ENCODE results near the gene FAM168A. TPM values are rescaled to one million over a fixed set of nuclear protein-coding genes. Genes with fewer than 3 reads are reported as not detected.
"Not testable (repeated sequence)": the region's sequence is repeated elsewhere in the genome, so short reads cannot be mapped to it uniquely, and the experiment has no call there.

FAM168A gene
- total RNA-seq, 1 donor from 2014 or later: 22.6 TPM

- DNase-seq (ENCODE audit: low spot score): no peak
Measured at GRCh38 chr11:73596547-73596946, 1.4 kb downstream of the FAM168A start.

DNA sequence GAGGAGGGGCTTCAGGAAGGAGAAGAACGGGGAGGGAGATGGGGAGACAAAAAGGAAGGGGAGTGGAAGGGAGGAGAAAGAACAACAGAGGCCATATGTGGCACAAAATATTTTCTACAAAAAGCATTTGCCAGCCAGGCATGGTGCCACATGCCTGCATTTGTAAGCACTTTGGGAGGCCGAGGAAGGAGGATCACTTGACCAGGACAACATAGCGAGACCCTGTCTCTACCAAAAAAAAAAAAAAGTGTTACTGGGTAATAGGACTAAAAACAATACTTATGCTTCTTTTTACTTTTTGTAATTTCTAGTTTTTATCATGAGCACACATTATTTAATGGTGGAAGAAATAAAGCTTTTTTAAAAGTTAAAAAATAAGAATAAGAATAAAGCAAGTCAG is 5.3 kb downstream of the FAM168A start:
- DNase-seq (ENCODE audit: low spot score): no peak

DNA sequence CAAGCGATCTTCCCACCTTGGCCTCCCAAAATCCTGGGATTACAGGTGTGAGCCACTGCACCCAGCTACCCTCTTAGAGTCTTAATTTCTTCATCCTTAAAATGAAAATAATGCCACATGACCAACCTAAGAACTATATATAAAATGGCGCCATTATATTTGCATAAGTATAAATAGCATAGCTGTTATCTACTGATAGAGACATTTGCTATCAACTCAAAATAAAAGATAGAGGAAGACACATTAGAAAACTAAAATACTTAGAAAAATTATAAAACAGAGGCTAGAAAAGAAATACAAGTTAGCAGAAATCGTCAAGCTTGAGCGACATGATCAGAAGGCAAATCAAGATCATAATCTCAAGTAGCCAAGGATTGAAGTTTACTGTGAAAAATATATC is 6.2 kb downstream of the FAM168A start:
- DNase-seq (ENCODE audit: low spot score): no peak

DNA sequence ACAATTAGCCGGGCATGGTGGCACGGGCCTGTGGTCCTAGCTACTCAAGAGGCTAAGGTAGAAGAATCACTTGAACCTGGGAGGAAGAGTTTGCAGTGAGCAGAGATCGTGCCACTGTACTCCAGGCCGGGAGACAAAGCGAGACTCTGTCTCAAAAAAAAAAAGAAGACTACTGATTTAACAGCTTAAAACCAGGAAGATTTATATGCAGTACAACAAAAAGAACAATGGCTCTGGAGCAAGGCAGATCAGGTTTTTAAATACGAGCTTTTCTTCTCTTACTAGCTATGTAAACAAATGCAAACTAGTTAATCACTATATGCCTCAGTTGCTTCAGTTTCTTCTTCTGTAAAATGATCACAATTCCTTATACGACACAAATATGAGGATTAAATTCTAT is 6.9 kb downstream of the FAM168A start:
- no peak for DNase-seq (ENCODE audit: low spot score)

- DNase-seq (ENCODE audit: low spot score): no peak
Measured at GRCh38 chr11:73586791-73587190, 11.1 kb downstream of the FAM168A start.

DNA sequence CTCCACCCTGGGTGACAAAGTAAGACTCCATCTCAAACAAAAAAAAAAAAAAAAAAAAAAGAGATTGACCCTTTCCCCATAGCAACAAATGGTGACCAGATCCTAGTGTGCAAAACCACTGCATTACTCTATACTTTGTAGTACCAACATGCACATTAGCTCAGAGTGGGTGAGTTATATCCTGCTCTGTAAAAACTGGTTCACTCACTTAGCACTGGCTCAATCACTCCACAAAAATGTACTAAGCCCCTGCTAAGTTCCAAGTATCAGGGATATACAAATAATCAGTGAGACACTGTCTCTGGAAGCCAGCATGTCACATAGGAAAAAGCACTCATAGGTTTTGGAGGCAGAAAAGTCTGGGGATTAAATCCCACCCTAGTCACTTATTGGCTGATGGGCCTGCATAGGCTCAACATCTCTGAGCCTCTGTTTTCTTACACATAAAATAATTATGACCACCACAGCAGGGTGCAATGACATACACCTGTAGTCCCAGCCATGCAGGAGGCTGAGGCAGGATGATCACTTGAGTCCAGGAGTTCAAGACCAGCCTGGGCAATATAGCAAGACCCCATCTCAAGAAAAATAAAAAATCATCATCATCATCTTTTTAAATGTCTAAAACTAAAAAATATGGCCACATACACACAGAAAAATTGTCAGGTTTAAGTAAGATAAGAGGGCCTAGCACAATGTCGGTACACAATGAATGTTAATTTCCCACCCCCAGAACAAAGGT is 11.9 kb downstream of the FAM168A start:
- no peak for DNase-seq (ENCODE audit: low spot score)

- DNase-seq (ENCODE audit: low spot score): no peak
Measured at GRCh38 chr11:73584831-73585230, 13.1 kb downstream of the FAM168A start.

GRCh38 chr11:73582653-73583052 is 15.3 kb downstream of the FAM168A start:
- DNase-seq (ENCODE audit: low spot score): no peak

- not testable (repeated sequence) for DNase-seq (ENCODE audit: low spot score)
Measured at GRCh38 chr11:73580749-73581148, 17.2 kb downstream of the FAM168A start.

GRCh38 chr11:73579641-73580434 is 18.1 kb downstream of the FAM168A start:
- no peak for DNase-seq (ENCODE audit: low spot score)

GRCh38 chr11:73578592-73579185 is 19.2 kb downstream of the FAM168A start:
- DNase-seq (ENCODE audit: low spot score): no peak

DNA sequence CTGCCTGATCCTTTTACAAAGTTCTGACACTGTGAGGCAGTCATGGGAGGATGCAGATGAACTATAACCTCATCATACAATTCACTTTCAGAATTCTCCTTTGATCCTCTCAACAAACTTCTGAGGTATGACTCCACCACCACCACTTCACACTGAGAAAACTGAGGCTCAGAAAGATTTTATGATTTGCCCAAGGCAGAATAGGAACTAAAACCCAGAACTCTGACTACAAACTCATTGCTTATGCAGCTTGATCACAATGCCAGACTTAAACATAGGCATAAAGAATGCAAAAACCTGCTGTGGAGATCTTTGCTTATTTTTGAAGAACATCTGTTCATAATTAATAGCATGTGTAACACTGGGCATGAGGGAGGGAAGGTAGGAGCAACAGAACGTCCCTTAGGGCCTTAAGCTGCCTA is 20.4 kb downstream of the FAM168A start:
- DNase-seq (ENCODE audit: low spot score): no peak

- no peak for DNase-seq (ENCODE audit: low spot score)
Measured at GRCh38 chr11:73576185-73576614, 21.7 kb downstream of the FAM168A start.

DNA sequence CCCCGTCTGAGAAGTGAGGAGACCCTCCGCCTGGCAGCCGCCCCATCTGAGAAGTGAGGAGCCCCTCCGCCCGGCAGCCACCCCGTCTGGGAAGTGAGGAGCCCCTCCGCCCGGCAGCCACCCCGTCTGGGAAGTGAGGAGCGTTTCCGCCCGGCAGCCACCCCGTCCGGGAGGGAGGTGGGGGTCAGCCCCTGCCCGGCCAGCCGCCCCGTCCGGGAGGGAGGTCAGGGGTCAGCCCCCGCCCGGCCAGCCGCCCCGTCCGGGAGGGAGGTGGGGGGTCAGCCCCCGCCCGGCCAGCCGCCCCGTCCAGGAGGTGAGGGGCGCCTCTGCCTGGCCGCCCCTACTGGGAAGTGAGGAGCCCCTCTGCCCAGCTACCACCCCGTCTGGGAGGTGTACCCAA is 25.9 kb downstream of the FAM168A start:
- DNase-seq (ENCODE audit: low spot score): not testable (repeated sequence)

GRCh38 chr11:73570415-73571114 is 27.3 kb downstream of the FAM168A start:
- no peak for DNase-seq (ENCODE audit: low spot score)

GRCh38 chr11:73566977-73567755 is 30.7 kb downstream of the FAM168A start:
- no peak for DNase-seq (ENCODE audit: low spot score)

GRCh38 chr11:73566422-73566821 is 31.5 kb downstream of the FAM168A start:
- DNase-seq (ENCODE audit: low spot score): no peak

GRCh38 chr11:73565804-73566203 is 32.1 kb downstream of the FAM168A start:
- no peak for DNase-seq (ENCODE audit: low spot score)

DNA sequence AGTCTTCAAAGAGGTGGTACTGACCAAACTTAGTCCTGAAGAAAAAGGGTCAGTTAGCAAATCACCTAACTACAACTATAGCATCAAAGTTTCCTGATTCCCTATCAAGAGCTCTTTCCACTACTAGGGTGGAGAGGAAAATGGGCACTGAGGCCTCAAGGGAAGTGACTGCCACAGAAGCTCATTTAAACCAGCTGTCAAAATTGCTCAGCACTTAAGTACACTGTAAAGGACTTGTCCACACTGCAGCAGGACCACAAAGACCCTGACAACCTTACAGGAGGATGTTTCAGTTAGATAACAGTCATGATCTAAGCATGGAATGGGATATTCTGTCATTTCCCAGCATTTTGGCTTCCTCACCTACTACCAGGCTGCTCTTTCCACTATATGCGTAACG is 33.0 kb downstream of the FAM168A start:
- no peak for DNase-seq (ENCODE audit: low spot score)

DNA sequence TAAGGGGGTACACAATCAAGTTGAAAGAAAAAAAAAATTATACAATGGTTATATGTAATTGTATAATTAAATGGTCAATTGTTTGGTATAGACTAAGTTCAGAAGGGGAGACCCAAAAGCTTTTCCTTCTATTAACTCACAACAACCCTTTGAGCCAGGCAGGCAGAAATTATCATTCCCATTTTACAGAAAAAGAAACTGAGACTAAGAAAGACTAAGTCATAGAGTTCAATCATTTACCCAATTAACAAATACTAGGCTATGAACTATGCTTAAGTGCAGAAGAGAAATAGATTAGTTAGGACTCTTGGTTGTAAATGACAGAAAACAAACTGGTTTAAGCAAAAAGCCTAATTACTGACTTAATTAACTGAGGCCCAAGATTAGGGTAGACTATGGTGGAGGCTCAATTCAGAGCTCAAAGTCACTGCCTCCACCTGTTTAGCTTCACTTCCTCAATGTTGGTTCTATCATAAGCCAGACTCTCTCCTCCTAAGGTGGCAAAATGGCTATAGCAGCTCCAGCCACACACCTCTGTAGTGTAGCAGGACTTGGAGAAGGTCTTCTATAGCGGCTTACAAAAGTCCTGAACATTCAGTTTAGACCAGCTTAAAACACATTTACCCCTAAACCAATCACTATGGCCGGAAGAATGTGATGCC is 34.2 kb downstream of the FAM168A start:
- DNase-seq (ENCODE audit: low spot score): no peak

DNA sequence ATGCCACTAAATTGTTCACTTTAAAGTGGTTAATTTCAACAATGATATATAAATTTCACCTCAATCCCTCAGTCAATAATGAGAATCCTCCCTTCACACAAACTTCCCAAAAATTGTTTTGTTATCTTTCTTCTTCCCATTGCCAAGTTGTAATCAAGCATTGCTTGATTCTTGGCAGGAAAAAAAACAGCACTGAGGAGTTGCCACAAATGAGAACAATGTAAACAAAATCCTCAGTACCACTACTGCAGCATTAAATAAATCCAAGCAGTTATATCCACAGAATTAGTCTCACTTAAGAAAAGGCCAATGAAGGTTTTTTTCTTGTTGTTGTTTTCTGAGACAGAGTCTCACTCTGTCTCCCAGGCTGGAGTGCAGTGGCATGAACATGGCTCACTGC is 38.2 kb downstream of the FAM168A start:
- DNase-seq (ENCODE audit: low spot score): no peak
